NCI-H446 treated with DMSO at 0.1 percent for 48 hours (cell line): ENCODE results near the gene SFRP5.

Experiments
- DNase-seq: peaks from one replicate; lab custom pipeline; 2025; lab: John Stamatoyannopoulos, UW

The SFRP5 gene

DNA sequence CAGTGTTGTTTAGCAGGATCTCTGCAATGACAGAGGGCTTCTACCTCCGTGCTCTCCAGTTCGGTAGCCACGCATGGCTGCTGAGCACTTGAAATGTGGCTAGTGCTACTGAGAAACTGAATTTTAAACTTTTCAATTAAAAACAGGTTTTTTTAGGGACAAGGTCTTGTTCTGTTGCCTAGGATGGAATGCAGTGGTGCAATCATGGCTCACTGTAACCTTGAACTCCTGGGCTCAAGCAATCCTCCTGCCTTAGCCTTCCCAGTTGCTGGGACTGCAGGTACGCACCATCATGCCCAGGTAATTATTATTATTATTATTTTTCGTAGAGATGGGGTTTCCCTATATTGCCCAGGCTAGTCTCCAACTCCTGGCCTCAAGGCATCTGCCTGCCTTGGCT lies 13.4 kb upstream of the SFRP5 start:
- no peak for DNase-seq

DNA sequence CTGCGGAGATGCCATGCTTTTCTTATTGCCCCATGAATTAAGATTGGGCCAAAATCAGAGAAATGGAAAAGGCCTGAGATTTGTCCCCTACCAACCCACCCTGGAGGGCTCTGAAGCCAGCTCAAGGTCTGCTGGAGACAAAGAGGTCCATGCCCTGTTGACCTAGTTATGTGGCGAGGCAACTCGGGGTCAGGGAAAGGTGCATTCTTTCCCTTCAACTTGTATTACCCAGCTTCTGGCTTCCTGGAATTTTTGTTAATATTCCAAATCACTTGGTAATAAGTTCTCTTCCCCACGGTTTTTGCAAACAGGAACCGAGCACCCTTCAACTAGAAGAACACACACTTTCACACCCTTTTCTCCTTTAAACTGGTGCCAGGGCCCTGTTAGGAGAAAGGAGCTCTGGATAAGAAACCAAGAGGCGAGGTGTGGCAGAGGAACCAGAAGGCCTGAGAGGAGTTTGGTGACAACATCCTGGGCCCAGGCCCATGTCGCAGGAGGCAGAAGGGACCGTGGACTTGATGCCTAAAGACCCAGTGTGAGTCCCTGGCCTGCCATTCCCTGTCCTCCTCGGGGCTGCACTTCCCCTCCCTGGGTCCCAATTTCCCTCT lies 12.5 kb upstream of the SFRP5 start:
- DNase-seq = no peak

DNA sequence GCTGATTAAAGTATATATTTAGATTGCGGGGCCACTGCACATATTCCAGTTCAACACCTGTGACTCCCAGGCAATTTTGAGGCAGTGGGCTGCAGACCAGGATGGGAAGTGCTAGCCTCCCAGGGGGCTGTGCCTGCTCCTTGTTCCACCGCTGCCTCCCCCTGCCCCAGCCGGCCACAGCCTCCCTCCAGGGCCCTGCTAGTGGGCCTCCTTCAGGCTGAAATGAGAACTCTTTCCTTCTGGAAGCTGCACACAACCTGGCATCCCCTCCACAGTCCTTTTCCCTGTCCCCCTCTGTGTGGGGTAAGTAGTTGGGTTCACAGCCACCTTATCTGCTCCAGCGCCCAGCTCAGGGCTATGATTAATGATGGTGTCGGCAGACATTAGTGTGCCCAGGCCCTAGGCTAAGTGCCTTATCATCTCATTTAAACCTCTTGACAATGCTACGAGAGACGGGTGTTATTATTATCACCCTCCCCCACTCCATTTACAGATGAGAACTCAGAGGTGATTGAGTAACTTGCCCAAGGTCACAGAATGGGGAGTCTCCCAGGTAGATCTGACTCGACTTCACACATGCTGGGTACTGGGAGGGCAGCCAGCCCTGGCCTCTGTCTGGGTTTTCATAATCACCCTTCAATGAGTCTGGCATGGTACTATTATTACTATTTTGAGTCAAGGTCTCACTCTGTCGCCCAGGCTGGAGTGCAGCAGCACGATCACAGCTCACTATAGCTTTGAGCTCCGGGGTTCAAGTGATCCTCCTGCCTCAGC lies 10.8 kb upstream of the SFRP5 start:
- DNase-seq = no peak

DNA sequence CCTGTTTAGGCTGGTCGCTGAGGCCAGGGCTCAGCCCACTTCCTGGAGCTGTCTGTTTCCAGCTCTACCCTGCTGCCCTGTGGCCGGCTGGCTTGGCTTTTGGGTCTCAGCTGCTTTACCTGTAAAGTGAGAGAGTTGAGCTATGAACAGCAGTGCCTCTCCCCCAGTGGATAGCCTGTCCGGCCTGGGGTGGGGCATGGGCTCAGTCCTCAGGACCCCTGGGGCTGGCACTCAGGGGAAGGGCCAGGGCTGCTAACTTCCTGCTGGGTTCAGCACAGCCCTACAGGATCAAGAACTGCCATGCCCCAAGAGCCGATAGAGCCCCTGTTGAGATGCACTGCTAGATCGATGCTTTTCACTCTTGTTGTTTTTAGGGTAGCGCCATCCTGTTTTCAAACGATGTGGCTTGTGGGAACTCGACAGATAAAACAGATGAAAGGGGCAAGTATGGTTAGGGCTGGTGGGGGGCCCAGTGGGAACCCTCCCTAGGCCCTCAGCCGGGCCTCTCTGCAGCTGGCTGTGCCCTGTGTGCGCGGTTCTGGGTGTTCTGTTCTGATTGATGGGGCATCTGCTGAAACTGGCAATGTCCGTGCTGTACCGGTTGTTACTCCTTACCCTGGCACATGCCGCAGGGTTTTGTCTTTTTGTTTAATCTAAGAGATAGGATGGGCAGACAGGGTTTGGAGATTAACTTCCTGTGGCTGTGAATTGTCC lies 10.0 kb upstream of the SFRP5 start:
- DNase-seq = no peak

DNA sequence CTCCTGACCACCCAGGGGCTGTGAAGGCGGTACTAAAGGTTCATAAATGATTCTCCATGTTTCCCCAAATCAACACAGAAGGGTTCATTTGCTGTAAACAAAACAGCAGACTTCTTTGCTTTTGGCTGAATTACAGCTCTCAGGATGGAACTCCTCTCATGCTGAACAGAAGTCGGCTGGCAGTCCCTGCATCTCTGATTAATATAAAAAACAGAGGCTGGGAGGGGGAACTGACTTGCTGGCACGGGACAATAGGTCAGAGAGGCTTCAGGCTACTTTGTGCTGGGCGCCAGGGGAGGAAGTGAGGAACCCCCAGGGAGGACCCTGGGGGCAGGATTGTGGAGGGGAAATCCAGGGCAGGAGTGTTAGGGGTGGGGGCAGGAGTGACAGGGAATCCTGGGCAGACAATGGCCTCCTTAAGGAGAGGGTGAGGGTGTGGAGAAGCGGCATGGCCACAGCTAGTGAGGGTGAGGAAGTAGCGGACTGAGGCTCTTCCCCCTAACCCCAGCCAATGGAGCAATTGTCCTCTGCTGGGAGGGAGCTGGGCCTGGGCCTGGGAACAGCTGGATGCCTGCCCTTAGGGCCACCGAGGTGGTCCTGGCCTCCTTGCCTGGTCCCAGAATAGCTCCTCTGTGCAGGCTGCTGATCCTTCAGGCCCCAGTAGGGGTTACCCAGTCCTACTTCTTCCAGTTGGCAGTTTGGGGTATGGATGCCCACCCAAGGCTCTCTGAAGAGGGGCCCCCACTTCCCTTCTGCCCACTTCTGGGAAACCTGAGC lies 9.2 kb upstream of the SFRP5 start:
- peak; percentile 4 for DNase-seq

DNA sequence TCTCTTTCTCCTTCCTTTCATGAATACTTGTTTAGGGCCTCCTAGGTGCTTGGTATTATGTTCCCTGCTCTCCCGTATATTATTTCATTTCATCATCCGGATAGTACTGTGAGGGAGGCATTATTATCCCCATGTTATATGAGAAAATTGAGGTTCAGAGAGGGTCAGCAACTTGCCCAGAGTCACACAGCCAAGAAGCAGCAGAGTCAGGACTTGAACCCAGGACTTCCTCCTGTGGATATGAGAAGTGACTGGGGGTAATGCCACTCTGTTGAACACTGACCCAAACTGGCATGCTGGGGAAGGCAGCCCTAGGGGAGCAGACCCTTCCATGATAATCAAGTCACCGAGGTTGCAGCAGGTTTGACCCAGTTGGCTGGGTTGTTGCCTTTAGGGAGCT lies 8.2 kb upstream of the SFRP5 start:
- DNase-seq = no peak

DNA sequence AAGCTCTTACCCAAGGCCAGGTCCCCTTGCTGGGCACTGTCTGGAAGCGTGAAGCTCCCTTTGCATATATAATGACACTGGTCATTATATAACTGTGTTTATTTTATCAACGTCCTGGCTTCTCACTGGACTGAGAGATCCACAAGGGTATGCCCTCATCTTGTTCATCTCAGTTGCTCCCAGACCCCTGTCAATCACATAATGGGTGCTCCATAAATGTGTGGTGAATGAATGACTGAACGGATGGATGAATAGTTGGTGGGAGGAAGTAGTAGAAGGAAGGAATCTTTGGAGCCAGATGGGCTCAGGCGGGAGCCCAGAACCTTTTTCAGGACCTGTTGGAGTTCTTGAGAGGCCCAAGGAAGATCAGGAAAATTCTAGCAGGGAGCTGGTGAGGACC lies 7.7 kb upstream of the SFRP5 start:
- DNase-seq = no peak

DNA sequence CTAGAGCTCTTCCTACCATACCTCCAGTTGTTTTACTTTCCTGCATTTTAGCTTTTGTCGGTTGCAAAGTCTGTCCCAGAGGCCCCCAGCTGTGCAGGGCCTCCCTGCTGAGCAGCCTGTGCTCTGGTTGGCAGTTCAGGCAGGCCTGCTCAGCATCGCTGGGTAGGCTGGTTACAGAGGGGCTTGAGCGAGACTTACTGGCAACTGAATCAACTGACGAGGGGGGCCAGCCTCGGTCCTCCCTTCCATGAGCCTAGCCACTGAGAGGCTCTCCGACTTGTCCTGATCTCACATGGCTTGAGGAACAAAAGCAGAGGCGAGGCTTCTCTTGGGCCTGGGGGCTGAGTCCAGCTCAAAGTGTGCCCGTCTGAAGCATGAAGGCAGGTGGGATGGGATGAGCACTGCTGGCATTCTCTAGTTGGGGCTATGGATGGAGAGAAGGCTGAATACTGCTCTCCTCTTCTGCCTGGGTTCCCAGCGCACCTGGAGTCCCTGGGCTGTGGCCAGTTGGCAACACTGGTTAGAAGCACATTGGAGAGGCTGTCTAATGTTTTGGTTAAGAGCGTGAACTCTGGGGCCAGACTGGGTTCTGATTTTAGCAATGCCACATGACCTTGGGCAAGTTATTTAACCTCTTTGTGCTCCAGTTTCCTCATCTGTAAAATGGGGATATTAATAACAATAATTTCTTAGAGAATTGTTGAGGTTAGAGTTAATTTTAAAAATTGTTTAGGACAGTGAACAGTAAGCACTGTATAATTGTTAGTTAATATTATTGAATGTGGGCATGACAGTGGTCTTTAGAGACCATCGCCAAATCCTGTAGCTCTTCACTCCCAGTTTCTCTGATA lies 6.9 kb upstream of the SFRP5 start:
- DNase-seq = no peak

DNA sequence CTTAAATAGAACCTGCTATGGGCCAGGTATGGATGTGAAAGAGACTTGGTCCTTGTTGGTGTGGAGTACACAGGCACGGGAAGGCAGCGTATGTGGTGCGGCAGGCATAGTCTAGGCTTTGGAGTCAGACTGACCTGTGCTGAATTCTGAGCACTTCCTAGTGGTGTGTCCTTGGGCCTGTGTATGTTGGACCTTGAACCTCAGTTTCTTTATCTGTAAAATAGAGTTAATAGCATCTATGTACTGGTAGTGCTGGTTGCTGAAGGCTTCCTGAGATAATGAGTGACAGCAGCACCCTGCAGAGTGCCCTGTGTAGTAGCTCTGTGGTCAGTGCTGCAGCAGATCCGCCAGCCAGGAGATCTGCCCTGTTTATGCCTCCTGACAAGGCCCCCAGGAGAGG lies 5.3 kb upstream of the SFRP5 start:
- DNase-seq = no peak

DNA sequence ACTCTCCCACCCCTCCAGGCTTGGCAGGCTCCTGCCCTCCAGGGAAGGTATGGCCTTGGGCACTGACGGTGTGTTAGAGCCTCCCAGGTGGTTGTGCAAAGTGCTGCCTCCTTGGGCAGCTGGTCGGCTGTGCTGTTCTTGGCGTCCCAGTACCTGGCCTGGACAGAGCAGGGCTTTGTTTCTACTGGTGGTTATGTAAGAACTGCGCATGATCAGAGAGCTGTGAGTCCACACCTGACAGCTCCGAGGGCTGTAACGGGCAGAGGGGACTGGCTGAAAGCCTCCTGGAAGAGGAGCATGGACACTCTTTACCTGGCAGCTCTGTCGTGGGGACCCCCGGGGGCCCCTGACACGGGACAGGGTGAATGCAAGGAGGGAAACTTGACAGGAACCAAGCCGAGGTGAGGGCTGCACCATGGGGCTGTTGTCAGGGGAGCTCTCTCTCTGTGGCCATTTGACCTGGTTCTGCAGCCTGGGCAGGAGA lies 3.1 kb upstream of the SFRP5 start:
- no peak for DNase-seq

DNA sequence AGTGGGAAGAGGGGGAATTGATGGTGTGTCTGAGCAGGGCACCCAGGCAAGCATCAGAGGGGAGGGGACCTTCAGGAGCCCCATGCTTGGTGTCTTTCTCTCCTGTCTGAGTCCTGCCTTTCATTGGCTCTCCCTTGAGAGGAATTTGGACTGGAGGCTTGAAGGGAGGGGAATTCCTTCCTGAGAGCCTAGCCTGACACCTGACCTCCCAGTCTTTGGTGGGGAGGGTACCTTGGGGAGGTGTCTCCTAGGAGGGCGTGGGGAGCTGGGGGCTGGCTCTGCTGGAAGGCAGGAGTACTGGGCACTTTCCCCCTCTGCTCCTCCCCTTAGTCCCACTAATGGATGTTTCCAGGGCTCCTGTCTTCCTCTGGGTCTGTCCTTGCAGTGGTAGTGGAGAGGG lies 1.3 kb upstream of the SFRP5 start:
- no peak for DNase-seq

DNA sequence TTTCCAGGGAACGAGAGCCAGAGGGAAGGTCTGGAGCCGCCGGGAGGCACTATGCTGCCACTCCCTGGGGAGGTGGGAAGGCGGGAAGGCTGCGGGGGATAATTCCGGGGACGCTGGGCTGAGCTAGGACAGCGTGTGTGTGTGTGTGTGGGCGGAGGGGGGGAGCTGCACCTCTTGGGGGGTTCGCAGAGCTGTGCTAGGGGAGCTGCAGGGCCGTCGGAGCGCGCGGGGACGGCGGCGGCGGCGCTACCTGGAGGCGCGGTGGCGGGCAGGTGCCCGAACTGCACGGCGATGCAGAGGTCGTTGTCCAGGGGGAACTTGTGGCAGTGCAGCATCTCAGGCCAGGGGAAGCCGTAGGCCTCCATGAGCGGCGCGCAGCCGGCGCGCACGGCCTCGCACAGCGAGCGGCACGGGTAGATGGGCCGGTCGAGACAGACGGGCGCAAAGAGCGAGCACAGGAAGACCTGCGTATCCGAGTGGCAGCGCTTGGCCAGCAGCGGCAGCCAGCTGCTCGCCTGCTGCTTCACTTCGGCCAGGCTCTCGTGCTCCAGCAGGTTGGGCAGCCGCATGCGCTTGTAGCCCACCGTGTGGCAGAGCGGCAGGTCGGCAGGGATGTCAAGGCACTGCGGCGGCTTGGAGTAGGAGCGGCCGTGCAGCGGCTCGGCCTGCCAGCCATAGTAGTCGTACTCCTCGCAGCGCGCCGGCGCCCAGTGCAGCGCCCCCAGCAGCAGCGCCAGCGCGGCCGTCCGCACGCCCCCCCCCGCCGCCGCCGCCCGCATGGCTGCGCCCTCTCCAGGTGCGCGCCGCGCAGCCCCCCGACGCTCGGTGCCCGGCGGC lies 526 bp downstream of the SFRP5 start:
- no peak for DNase-seq

DNA sequence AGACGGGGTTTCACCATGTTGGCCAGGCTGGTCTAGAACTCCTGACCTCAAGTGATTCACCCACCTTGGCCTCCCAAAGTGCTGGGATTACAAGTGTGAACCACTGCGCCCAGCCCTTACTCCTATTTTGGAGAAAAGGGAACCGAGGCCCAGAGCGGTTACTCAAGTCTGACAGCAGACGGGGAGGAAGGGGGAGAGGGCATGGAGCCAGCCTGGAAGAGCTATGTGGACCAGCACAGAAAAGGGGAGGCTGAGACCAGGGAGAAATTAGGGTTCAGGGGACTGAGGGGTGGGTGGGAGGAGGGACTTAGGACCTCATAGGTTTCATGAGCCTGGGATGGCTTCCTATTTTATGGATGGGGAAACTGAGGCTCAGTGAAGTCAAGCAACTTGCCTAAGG lies 1.5 kb downstream of the SFRP5 start:
- DNase-seq = no peak

DNA sequence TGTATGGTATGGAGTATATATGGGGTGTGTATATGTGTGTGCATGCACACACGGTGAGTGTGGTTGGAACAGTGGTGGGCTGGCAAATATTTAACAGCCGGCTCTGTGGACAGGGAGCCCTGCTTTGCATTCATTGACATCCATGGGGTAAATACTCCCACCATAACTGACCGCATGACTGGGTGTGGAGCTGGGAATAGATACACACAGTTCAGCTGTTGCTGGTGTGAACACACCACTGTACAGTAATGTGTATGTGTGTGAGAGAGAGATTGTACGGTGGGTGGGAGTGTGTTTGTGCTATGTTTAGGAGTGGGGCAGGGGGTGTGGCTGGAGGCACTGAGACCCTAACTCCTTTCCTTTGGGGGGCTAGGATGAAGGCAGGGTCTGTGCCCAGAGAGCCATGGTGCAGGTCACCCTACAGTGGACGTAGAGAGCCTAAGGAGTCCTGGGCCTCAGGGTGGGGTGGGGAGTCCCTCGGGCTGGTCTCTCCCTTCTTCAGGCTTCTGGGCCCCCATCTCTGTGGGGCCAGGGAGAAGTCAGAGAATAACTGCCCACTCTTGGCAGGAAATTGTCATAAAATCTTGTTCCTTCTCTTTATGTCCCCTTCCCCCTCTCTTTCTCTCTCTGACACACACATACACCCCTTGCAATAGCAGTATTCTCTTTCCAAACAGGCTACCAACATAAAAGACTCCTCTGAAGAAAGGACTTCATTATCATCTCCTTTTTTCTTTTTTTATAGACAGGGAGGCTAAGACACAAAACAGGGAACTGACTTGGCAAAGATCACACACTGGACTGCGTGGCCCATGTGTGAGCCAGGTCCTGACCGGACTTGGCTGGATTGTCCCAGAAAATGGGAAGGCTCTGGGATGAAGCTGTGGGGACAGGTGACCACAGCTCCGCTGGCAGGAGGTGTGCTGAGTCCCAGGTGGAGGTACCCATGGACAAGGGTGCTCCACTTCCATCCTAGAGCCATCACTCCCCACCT lies 3.2 kb downstream of the SFRP5 start:
- no peak for DNase-seq

DNA sequence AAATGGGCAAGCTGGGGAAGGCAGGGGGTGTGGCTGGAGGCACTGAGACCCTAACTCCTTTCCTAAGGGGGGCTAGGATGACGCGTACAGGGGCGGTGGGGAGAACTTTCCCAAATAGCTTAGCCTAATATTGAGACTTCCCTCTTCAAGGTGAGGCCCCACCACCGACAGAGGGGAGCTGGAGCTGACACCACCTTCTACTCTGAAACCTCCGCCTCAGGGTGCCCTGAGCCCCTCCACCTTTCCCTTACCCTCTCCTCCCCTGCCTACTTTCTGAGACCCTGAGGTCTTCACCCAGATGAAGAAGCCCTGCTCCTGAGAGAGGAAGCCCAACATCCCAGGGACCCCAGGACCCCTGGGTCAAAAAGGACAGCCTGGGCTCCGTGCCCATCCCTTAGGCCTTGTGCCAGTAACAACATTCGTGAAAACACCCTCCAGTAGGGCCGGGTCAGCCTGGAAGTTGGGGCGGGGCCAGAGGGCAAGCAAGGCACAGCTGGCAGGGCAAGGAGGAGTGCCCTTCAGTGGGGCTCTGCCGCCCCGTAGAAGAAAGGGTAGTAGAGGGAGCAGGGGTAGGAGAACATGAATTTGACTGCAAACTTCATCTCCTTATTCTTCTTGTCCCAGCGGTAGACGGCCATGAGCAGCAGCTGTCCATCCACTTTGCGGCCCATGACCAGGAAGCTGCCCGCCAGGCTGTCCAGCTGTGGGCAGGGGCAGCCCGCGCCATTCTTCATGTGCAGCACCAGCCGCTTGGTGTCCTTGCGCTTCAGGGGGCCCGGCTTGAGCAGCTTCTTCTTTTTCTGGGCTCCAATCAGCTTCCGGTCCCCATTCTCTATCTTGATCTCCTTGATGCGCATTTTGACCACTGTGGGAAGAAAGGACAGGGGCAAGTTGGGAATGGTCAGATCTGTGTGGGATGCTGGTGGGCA lies 4.5 kb downstream of the SFRP5 start:
- no peak for DNase-seq

DNA sequence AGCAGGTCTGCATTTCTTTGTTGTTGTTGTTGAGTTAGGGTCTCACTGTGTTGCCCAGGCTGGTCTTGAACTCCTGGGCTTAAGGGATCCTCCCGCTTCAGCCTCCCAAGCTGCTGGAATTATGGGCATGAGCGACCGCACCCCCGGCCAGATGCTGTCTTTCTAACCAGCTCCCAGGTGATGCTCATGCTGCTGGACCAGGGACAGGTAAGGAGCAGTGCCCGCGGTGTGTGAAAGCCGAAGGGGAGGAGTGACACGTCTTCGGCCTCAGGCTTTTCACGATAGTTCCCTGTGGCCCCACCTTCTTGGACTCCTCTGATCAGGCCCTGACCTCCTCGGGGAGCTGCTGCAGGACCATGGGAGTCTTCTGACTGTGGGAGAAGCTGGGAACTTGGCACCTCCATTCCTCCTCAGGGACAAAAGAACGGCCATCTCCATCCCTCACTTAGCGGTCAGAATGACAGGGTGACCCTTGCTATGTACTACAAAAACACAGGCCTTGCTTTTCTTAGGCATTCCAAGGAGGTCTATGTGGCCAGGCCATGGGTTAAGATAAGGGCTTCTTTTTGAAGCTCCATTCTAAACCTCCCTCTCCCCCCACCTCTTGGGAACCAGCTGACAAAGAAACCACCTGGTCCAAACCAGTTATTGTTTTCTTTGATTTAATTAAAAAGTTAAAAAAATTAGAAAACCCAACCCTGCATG lies 5.5 kb downstream of the SFRP5 start:
- DNase-seq = no peak

DNA sequence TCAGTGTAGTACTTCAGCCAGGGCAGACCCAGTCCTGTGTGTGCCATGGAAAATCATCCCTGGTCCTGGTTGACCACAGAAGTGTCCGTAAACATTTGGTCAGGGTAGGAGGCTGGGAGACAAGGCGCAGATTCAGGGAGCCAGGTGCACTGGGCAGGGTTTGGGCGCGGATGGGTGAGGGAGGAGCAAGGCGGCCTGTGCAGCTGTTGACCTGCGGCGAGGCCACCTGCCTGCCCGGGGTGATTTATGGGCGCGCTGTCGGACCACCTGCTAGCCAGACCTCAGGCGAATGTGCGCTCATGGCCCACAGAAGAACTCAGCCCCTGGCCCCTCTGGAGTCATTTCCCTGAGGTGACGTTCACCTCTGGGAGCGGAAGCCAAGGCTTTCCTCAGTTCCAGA lies 6.6 kb downstream of the SFRP5 start:
- DNase-seq = no peak

DNA sequence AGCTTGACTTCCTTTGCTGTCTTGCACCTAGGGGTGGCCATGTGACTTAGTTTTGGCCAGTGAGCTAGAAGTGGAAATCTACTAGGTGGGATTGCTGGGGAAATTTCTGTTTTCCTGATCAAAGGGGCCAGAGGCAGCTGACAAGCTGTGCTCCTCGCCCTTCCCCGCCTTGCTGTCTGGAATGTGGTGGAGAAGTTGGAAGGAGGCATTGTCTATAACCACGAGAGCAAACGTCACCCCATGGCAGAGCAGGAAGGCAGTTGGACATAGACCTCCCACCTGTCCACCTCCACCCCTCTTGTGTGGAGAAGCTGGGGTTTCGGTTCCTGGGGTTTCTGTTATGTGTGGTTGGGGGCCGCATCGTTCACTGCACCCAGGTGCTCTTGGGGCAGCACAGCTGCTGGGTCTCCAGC lies 7.3 kb downstream of the SFRP5 start:
- no peak for DNase-seq
